Adrenal gland (tissue), 12 donors: Measurements from ENCODE around the gene PDYN. TPM values are rescaled to one million over a fixed set of nuclear protein-coding genes. Genes with fewer than 3 reads are reported as not detected.
A peak's percentile ranks its signal among the peaks of the same experiment; 100 is the strongest.

Experiments
- DNase-seq, 7 donors: peaks; one replicate each; pipeline ENCODE4 v3.0.0-alpha.2; 2019 to 2020
- H3K27ac ChIP-seq, 5 donors: fragments of 200-600 bp; sonication (generic) in 4 of 5; 1 replicate in 3 of 5; 2 replicates in 2 of 5; pipeline versions ENCODE4 v1.5.1 to v1.8.0; 2016 to 2020; ENCODE audit warnings: mild to moderate bottlenecking in 1 of 5
- H3K27me3 ChIP-seq: fragments of 200-600 bp; 2 replicates; pipeline ENCODE4 v1.8.0; 2021
- H3K36me3 ChIP-seq, 2 donors: fragments of 200-600 bp; replicated peaks in 1 of 2; 1 replicate in 1 of 2; 2 replicates in 1 of 2; pipeline versions ENCODE4 v1.5.1 to v1.8.0; 2018 to 2022
- H3K4me1 ChIP-seq, 2 donors: fragments of 200-600 bp; replicated peaks in 1 of 2; 1 replicate in 1 of 2; 2 replicates in 1 of 2; pipeline versions ENCODE4 v1.5.1 to v1.8.0; 2018 to 2021
- H3K4me3 ChIP-seq, 4 donors: fragments of 200-600 bp; sonication (generic) in 3 of 4; one replicate each; pipeline ENCODE4 v1.5.1; 2016 to 2018
- H3K9me3 ChIP-seq, 3 donors: fragments of 200-600 bp; sonication (generic) in 1 of 3; replicated peaks in 1 of 3; 1 replicate in 2 of 3; 2 replicates in 1 of 3; pipeline versions ENCODE4 v1.5.1 to v1.8.0; 2016 to 2021
- CTCF ChIP-seq, 6 experiments: fragments of 450-650 bp in 4 of 6; fragments of 200-600 bp in 2 of 6; sonication (generic) in 1 of 6; IDR thresholded peaks; 1 replicate in 5 of 6; 2 replicates in 1 of 6; pipeline versions ENCODE4 v1.5.1 to v1.8.0; 2016 to 2021; ENCODE audit warnings: antibody characterized with exemption in 6 of 6, mild to moderate bottlenecking in 2 of 6, moderate library complexity in 1 of 6
- POLR2A ChIP-seq, 2 donors: fragments of 450-650 bp; IDR thresholded peaks; one replicate each; pipeline ENCODE4 v1.6.1; 2017; ENCODE audit warnings: antibody characterized with exemption in 2 of 2, mild to moderate bottlenecking in 2 of 2, moderate library complexity in 1 of 2
- WGBS, 4 donors: extraction: QIAGEN DNeasy Blood & Tissue Kit in 2 of 4; methylation state at CpG; one replicate each; pipeline versions ENCODE4 v1.1.5 to v1.1.7; 2013 to 2017; 5-methylcytosine and 5-hydroxymethylcytosine counted together
- intact Hi-C, 2 donors: fragments of 100-400 bp; cut with DNase I; formaldehyde crosslinking; loops; one replicate each; pipeline versions ENCODE4 v1.14.1 to v1.15.0; 2022 to 2023
- polyA plus RNA-seq, 3 donors: library from polyadenylated mRNA; stranded (reverse); fragments of 200-250 nt in 2 of 3; fragments of 350-450 nt in 1 of 3; fragmentation: Illumina TruSeq in 1 of 3; extraction: RNeasy Lipid Tissue Mini Kit (QIAGEN cat#74804) in 1 of 3; gene quantifications; one replicate each; pipeline ENCODE4 v1.2.3, GENCODE V29; 2013 to 2014
- total RNA-seq, 9 donors: library from RNA; depleted of rRNA in 4 of 9; stranded (reverse); fragments of >200 nt in 4 of 9; fragments of 120-200 nt in 1 of 9; fragmentation: NEBNext Ultra II Directional in 1 of 9; extraction: Animal tissue kit (Norgen Biotek cat#: 25700) in 1 of 9; gene quantifications; one replicate each; pipeline versions ENCODE4 v1.1.0 to v1.2.4, GENCODE V29; 2013 to 2023
- donor health status: healthy with polysubstance abuse.
- donor health status: Bipolar disorder and iron deficiency.
- donor health status: DM: yes; HTN: yes; CAD: no.
- donor health status: DM: no; HTN: no; CAD: no.
- donor health status: DM: no; HTN: no; CAD: no.
- donor health status: DM: yes; HTN: yes; CAD: no.

PDYN gene
- total and polyA plus RNA-seq, 12 donors: not detected

GRCh38 chr20:2022163-2022562 is 28.3 kb upstream of the PDYN start:
- DNase-seq: no peak
- Histone ChIP-seq H3K27me3 (no peaks in the 10 kb centered on the region), H3K4me3 (no peak overlapping the region), H3K9me3 (no peaks in the 10 kb centered on the region), H3K4me1 (no peaks in the 10 kb centered on the region), H3K27ac (no peak overlapping the region), H3K36me3 (no peaks in the 10 kb centered on the region)
- WGBS, 4 donors: 62 to 69% (median 64%) methylated on average over 3 of the region's 3 CpGs
- intact Hi-C loops: no loop called here
- TF ChIP-seq CTCF (IDR thresholded peaks at IDR 0.05) (no peak), POLR2A (IDR thresholded peaks at IDR 0.05) (no peak)

GRCh38 chr20:2010533-2010932 is 16.7 kb upstream of the PDYN start:
- no peak overlapping the region for H3K4me3 ChIP-seq
- H3K36me3 ChIP-seq: no peaks in the 10 kb centered on the region
- H3K4me1 ChIP-seq: peaks cover 0 to 10% of the 10 kb centered on the region in 2 donors
- no peaks in the 10 kb centered on the region for H3K9me3 ChIP-seq
- intact Hi-C loops: no loop called here
- H3K27me3 ChIP-seq: no peaks in the 10 kb centered on the region
- TF ChIP-seq POLR2A (IDR thresholded peaks at IDR 0.05) (no peak), CTCF (IDR thresholded peaks at IDR 0.05) (no peak)
- 42 to 60% (median 49%) methylated on average over 4 of the region's 4 CpGs for WGBS, 4 donors
- no peak for DNase-seq
- H3K27ac ChIP-seq: no peak overlapping the region

GRCh38 chr20:2006452-2007361 is 12.8 kb upstream of the PDYN start:
- Histone ChIP-seq H3K4me3 (no peak overlapping the region), H3K4me1 (peaks cover 0 to 10% of the 10 kb centered on the region in 2 donors), H3K36me3 (no peaks in the 10 kb centered on the region), H3K27ac (no peak overlapping the region), H3K27me3 (no peaks in the 10 kb centered on the region), H3K9me3 (no peaks in the 10 kb centered on the region)
- DNase-seq: peak in 5 of 7 donors; percentile 4 to 55 (median 31)
- 15 to 27% (median 19%) methylated on average over 18 to 20 of the region's 20 CpGs for WGBS, 4 donors
- TF ChIP-seq POLR2A (IDR thresholded peaks at IDR 0.05) (no peak), CTCF (IDR thresholded peaks at IDR 0.05) (peak; percentile 22 to 68 (median 60))
- intact Hi-C loops: loop anchor here in 1 of 2 donors (5.0 kb wide), 1 partner anchor 166 kb away; no protein-coding TSS in a partner anchor

- intact Hi-C loops: loop anchor here (2.0 to 5.0 kb wide), 2 partner anchors 75 to 166 kb away; no protein-coding TSS in a partner anchor
- WGBS, 4 donors: 16 to 25% (median 17%) methylated on average over 12 of the region's 12 CpGs
Measured at GRCh38 chr20:2005831-2006426, 12.1 kb upstream of the PDYN start.

More at GRCh38 chr20:2005831-2006426, 12.1 kb upstream of the PDYN start:
- TF ChIP-seq POLR2A (IDR thresholded peaks at IDR 0.05): no peak
- no peak for TF ChIP-seq CTCF (IDR thresholded peaks at IDR 0.05)
- peaks cover 0 to 10% of the 10 kb centered on the region in 2 donors for H3K4me1 ChIP-seq
- H3K4me3 ChIP-seq: no peak overlapping the region
- H3K27ac ChIP-seq: no peak overlapping the region
- H3K9me3 ChIP-seq: no peaks in the 10 kb centered on the region
- DNase-seq: peak; percentile 63 to 83 (median 74)
- H3K27me3 ChIP-seq: no peaks in the 10 kb centered on the region
- no peaks in the 10 kb centered on the region for H3K36me3 ChIP-seq
